HepG2 (cell line): Measurements from ENCODE around the gene ARHGEF40. TPM values are rescaled to one million over a fixed set of nuclear protein-coding genes. Genes with fewer than 3 reads are reported as not detected.

Experiments used
- CCAR2 ChIP-seq: fragments of 200-400 bp; formaldehyde crosslinking; optimal IDR thresholded peaks from 2 replicates; pipeline ENCODE3; 2018; ENCODE audit warnings: low read depth, mild to moderate bottlenecking, low read length, moderate library complexity
- CEBPB ChIP-seq: IDR thresholded peaks from 2 replicates; pipeline ENCODE4 v1.6.1; 2011; ENCODE audit warnings: low read depth, low read length, improper control_type of control experiment, borderline replicate concordance
- GABPB1 ChIP-seq: IDR thresholded peaks from 2 replicates; pipeline ENCODE4 v1.6.1; 2016; ENCODE audit warnings: mild to moderate bottlenecking, missing genetic modification reagents, moderate library complexity, missing compliant biosample characterization
- JUND ChIP-seq: sonication (generic); formaldehyde crosslinking; IDR thresholded peaks from 2 replicates; pipeline ENCODE4 v1.8.0; 2022; ENCODE audit warnings: mild to moderate bottlenecking, missing genetic modification reagents
- KDM5A ChIP-seq: fragments of 200-600 bp; sonication (generic); IDR thresholded peaks from 2 replicates; pipeline ENCODE4 v1.7.0; 2018; ENCODE audit warnings: antibody characterized with exemption, mild to moderate bottlenecking, low read length, borderline replicate concordance
- NFYC ChIP-seq: IDR thresholded peaks from 2 replicates; pipeline ENCODE4 v1.6.1; 2016; ENCODE audit warnings: missing genetic modification reagents, missing compliant biosample characterization
- PCBP2 ChIP-seq: fragments of 200-400 bp; formaldehyde crosslinking; optimal IDR thresholded peaks from 2 replicates; pipeline ENCODE3; 2018; ENCODE audit warnings: low read length, low read depth; ENCODE audit not compliant: poor library complexity, severe bottlenecking
- RAD51 ChIP-seq: fragments of 450-650 bp; IDR thresholded peaks from 2 replicates; pipeline ENCODE4 v1.6.1; 2016; ENCODE audit warnings: borderline replicate concordance
- RBM39 ChIP-seq: fragments of 200-400 bp; formaldehyde crosslinking; IDR thresholded peaks from one replicate; pipeline ENCODE4 v1.6.1; 2018; ENCODE audit warnings: antibody characterized with exemption, mild to moderate bottlenecking, low read depth, low read length; ENCODE audit not compliant: poor library complexity, severe bottlenecking
- SMAD9 ChIP-seq: sonication (generic); formaldehyde crosslinking; IDR thresholded peaks from 2 replicates; pipeline ENCODE4 v1.5.1; 2020; ENCODE audit warnings: mild to moderate bottlenecking, missing genetic modification reagents
- SNRNP70 ChIP-seq: fragments of 200-400 bp; formaldehyde crosslinking; IDR thresholded peaks from 2 replicates; pipeline ENCODE4 v1.6.1; 2017; ENCODE audit warnings: mild to moderate bottlenecking, low read depth, low read length, moderate library complexity
- SRSF4 ChIP-seq: fragments of 200-400 bp; formaldehyde crosslinking; IDR thresholded peaks from one replicate; pipeline ENCODE4 v1.6.1; 2018; ENCODE audit warnings: mild to moderate bottlenecking, low read depth, low read length, moderate library complexity; ENCODE audit not compliant: poor library complexity, severe bottlenecking
- TSC22D2 ChIP-seq: sonication (generic); formaldehyde crosslinking; IDR thresholded peaks from 2 replicates; pipeline ENCODE4 v1.5.1; 2020; ENCODE audit warnings: missing genetic modification reagents, mild to moderate bottlenecking, borderline replicate concordance
- ZBTB42 ChIP-seq: sonication (generic); formaldehyde crosslinking; IDR thresholded peaks from 2 replicates; pipeline ENCODE4 v1.5.0; 2020; ENCODE audit warnings: mild to moderate bottlenecking, missing genetic modification reagents
- ZC3H4 ChIP-seq: sonication (generic); formaldehyde crosslinking; IDR thresholded peaks from 2 replicates; pipeline ENCODE4 v1.4.0; 2020; ENCODE audit warnings: missing genetic modification reagents, borderline replicate concordance
- ZNF143 ChIP-seq: sonication (generic); formaldehyde crosslinking; IDR thresholded peaks from 2 replicates; pipeline ENCODE4 v1.4.0; 2020; ENCODE audit warnings: missing genetic modification reagents
- ZNF20 ChIP-seq: sonication (generic); formaldehyde crosslinking; IDR thresholded peaks from 2 replicates; pipeline ENCODE4 v1.4.0; 2020; ENCODE audit warnings: mild to moderate bottlenecking, moderate library complexity, missing genetic modification reagents
- ZNF350 ChIP-seq: sonication (generic); formaldehyde crosslinking; IDR thresholded peaks from 2 replicates; pipeline ENCODE4 v1.4.0; 2020; ENCODE audit warnings: mild to moderate bottlenecking, low read depth, missing genetic modification reagents, borderline replicate concordance
- ZNF672 ChIP-seq: sonication (generic); formaldehyde crosslinking; IDR thresholded peaks from 2 replicates; pipeline ENCODE4 v1.8.1; 2022; ENCODE audit warnings: missing genetic modification reagents
- ZNF740 ChIP-seq: sonication (generic); formaldehyde crosslinking; IDR thresholded peaks from 2 replicates; pipeline ENCODE4 v1.4.0; 2020; ENCODE audit warnings: missing genetic modification reagents
- ZNF781 ChIP-seq: sonication (generic); formaldehyde crosslinking; IDR thresholded peaks from 2 replicates; pipeline ENCODE4 v1.5.1; 2020; ENCODE audit warnings: borderline replicate concordance, mild to moderate bottlenecking, missing genetic modification reagents; ENCODE audit errors: not compliant biosample characterization
- ZNF788 ChIP-seq: sonication (generic); formaldehyde crosslinking; IDR thresholded peaks from 2 replicates; pipeline ENCODE4 v1.5.0; 2020; ENCODE audit warnings: mild to moderate bottlenecking, missing genetic modification reagents, borderline replicate concordance
- polyA plus RNA-seq, 8 experiments: library from polyadenylated mRNA; depleted of rRNA in 3 of 8; stranded (reverse) in 7 of 8; unstranded in 1 of 8; fragments of >200 nt; fragmentation: Illumina TruSeq in 4 of 8; extraction: Trizol in 4 of 8; gene quantifications; 2 replicates each; pipeline versions ENCODE4 v1.2.1 to v1.2.3, GENCODE V29; 2011 to 2016; ENCODE audit warnings: low read depth in 4 of 8, missing spikeins in 1 of 8, mixed read lengths in 1 of 8; ENCODE audit not compliant: insufficient read depth in 1 of 8
- total RNA-seq, 5 experiments: library from RNA; depleted of rRNA; stranded (reverse); fragments of >200 nt; fragmentation: Illumina TruSeq; extraction: Trizol; gene quantifications; 2 replicates each; pipeline ENCODE4 v1.2.3, GENCODE V29; 2016; ENCODE audit warnings: low read depth in 1 of 5
- TF ChIP-seq, protein P1 (sequence below): sonication (generic); formaldehyde crosslinking; IDR thresholded peaks from 2 replicates; pipeline ENCODE4 v1.4.0; 2020; ENCODE audit warnings: missing genetic modification reagents, mild to moderate bottlenecking, borderline replicate concordance
- TF ChIP-seq, protein P2 (sequence below): sonication (generic); formaldehyde crosslinking; IDR thresholded peaks from 2 replicates; pipeline ENCODE4 v1.9.0; 2022; ENCODE audit warnings: missing genetic modification reagents, mild to moderate bottlenecking, borderline replicate concordance

The ARHGEF40 gene
- total and polyA plus RNA-seq, 2 of the 13 experiments (the other 11 are each of a cell fraction or from before 2014, with no cell fraction given): 28.1 to 78.1 TPM

- TF ChIP-seq ZNF788 (CRISPR knock-in tag) (no peak), GABPB1 (peak; percentile 35; the same call in 1 of the 2 replicates), SRSF4 (no peak), RAD51 (no peak), ZNF350 (CRISPR knock-in tag) (no peak), ZNF20 (no peak), SMAD9 (no peak), ZNF672 (CRISPR knock-in tag) (peak; percentile 99), ZC3H4 (CRISPR knock-in tag) (no peak), ZBTB42 (CRISPR knock-in tag) (no peak), ZNF781 (CRISPR knock-in tag) (no peak), SNRNP70 (no peak), ZNF143 (CRISPR knock-in tag) (no peak), JUND (CRISPR knock-in tag) (no peak), ZNF740 (peak; percentile 45; the same call in 1 of the 2 replicates), CCAR2 (no peak), RBM39 (peak; percentile 34), NFYC (no peak), CEBPB (no peak), PCBP2 (no peak), KDM5A (0 out of 2 replicates have a peak, but pooled peaks have one; percentile 38), TSC22D2 (CRISPR knock-in tag) (0 out of 2 replicates have a peak, but pooled peaks have one; percentile 8)
- TF ChIP-seq, protein P1, sequence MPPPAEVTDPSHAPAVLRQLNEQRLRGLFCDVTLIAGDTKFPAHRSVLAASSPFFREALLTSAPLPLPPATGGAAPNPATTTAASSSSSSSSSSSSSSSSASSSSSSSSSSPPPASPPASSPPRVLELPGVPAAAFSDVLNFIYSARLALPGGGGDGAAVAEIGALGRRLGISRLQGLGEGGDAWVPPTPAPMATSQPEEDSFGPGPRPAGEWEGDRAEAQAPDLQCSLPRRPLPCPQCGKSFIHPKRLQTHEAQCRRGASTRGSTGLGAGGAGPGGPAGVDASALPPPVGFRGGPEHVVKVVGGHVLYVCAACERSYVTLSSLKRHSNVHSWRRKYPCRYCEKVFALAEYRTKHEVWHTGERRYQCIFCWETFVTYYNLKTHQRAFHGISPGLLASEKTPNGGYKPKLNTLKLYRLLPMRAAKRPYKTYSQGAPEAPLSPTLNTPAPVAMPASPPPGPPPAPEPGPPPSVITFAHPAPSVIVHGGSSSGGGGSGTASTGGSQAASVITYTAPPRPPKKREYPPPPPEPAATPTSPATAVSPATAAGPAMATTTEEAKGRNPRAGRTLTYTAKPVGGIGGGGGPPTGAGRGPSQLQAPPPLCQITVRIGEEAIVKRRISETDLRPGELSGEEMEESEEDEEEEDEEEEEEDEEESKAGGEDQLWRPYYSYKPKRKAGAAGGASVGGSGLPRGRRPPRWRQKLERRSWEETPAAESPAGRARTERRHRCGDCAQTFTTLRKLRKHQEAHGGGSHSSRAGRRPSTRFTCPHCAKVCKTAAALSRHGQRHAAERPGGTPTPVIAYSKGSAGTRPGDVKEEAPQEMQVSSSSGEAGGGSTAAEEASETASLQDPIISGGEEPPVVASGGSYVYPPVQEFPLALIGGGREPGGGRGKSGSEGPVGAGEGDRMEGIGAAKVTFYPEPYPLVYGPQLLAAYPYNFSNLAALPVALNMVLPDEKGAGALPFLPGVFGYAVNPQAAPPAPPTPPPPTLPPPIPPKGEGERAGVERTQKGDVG (CRISPR knock-in tag): no peak
- TF ChIP-seq, protein P2, sequence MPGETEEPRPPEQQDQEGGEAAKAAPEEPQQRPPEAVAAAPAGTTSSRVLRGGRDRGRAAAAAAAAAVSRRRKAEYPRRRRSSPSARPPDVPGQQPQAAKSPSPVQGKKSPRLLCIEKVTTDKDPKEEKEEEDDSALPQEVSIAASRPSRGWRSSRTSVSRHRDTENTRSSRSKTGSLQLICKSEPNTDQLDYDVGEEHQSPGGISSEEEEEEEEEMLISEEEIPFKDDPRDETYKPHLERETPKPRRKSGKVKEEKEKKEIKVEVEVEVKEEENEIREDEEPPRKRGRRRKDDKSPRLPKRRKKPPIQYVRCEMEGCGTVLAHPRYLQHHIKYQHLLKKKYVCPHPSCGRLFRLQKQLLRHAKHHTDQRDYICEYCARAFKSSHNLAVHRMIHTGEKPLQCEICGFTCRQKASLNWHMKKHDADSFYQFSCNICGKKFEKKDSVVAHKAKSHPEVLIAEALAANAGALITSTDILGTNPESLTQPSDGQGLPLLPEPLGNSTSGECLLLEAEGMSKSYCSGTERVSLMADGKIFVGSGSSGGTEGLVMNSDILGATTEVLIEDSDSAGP: no peak
Observed at GRCh38 chr14:21098076-21098891, 28.2 kb downstream of the ARHGEF40 start, which contains the start of gene ZNF219 (continued).
